Coronary artery (tissue), 2 donors: Measurements from ENCODE around the gene LRRTM2.

Experiments used
- DNase-seq: peaks from one replicate; pipeline ENCODE4 v3.0.0-alpha.2; 2017; ENCODE audit warnings: low spot score
- H3K27ac ChIP-seq, 2 donors: fragments of 200-600 bp; sonication (generic); one replicate each; pipeline ENCODE4 v1.5.1; 2016 to 2019
- H3K4me3 ChIP-seq: fragments of 200-600 bp; sonication (generic); 2 replicates; pipeline ENCODE4 v1.5.1; 2016; ENCODE audit warnings: mild to moderate bottlenecking, moderate library complexity
- TF ChIP-seq, protein P1 (sequence below): fragments of 200-600 bp; sonication (generic); IDR thresholded peaks from one replicate; pipeline ENCODE4 v1.5.1; 2019; ENCODE audit warnings: antibody characterized with exemption

LRRTM2 gene

DNA sequence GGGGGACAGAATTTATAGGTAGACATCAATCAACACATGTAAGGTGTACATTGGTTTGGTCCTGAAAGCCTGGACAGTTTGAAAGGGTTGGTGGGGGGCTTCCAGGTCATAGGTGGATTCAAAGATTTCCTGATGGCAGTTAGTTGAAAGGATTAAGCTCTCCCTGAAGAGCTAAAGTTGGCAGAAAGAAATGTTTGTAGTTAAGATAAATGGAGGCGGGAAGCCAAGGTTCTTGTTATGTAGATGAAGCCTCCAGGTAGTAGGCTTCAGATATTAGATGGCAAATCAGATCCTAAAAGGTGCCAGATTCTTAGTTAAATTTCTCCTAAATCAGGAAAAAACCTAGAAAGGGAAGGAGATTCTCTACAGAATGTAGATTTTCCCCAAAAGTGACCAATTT is 9.0 kb upstream of the LRRTM2 start:
- DNase-seq = no peak
- TF ChIP-seq, protein P1, sequence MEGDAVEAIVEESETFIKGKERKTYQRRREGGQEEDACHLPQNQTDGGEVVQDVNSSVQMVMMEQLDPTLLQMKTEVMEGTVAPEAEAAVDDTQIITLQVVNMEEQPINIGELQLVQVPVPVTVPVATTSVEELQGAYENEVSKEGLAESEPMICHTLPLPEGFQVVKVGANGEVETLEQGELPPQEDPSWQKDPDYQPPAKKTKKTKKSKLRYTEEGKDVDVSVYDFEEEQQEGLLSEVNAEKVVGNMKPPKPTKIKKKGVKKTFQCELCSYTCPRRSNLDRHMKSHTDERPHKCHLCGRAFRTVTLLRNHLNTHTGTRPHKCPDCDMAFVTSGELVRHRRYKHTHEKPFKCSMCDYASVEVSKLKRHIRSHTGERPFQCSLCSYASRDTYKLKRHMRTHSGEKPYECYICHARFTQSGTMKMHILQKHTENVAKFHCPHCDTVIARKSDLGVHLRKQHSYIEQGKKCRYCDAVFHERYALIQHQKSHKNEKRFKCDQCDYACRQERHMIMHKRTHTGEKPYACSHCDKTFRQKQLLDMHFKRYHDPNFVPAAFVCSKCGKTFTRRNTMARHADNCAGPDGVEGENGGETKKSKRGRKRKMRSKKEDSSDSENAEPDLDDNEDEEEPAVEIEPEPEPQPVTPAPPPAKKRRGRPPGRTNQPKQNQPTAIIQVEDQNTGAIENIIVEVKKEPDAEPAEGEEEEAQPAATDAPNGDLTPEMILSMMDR = no peak

DNA sequence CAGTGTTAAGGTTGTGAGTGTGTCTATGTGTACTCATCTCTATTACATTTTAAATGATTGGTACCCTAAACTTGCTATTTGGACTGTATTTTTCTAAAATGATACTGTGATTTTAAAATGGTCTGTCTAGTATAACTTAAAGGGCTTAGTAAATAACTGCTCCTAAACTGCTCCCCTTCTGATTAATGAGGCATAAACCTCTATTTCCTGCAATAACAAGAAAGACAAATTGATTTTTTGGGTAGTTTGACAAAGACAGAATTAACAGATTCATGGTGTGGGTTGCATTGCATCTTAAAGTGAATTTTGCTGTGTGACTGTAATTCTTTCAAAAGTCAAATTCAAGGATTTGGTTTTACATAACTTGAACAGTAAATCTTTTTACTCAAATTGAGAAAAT is 8.1 kb upstream of the LRRTM2 start:
- no peak overlapping the region for H3K27ac ChIP-seq
- DNase-seq = no peak
- TF ChIP-seq, protein P1 = no peak
- no peak overlapping the region for H3K4me3 ChIP-seq

More for the DNA sequence above, 9.0 kb upstream of the LRRTM2 start:
- no peak overlapping the region for H3K27ac ChIP-seq
- H3K4me3 ChIP-seq = no peak overlapping the region

DNA sequence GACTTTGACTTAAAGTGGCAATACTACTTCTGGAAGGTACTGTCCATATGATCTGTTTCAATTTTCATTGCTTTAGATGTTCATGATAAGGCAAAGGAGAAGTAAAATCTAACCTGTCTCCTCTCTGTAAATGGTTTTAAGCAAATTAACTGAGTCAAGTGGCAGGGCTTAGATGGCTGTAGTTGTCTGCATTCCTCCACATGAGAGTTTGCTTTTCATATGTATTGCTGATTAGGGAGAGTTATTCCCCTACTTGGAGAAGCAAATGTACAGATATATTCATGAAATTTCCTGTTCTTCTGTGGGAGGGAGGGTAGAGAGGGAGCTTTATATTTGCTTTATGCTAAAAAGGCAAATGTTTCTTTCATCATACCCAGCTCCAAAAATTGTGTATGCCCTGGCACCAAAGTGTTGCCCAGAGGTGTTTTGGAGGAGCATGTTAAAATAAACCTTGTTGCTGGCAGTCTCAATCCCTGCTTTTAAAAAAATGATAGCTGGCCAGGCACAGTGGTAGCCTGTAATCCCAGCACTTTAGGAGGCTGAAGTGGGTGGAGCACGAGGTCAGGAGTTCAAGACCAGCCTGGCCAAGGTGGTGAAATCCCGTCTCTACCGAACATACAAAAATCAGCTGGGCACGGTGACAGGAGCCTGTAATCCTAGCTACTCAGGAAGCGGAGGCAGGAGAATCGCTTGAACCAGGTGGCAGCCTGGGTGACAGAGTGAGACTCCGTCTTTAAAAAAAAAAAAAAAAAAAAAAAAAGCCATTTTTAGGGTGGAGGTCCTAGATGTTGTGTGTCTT is 3.5 kb upstream of the LRRTM2 start:
- no peak overlapping the region for H3K4me3 ChIP-seq
- TF ChIP-seq, protein P1 = no peak
- no peak for DNase-seq

DNA sequence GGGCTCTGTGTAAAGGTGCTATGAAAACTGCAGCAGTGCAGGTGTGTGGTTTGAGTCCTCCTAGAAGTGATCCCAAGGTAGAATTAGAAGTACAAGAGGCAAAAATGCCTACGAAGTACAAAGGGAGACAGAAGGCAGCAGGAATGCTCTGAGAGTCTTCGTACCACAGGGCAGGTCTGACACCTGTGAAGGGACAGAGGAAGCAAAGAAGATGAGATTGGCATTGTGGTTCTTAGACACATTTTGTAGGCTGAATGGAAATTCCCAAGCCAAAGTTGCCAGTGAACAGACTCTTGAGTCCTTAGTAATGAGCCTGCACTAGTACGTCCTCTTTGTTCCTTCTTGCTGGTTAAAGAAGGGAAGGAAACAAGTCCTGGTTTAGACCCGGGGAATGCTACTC is 1.7 kb upstream of the LRRTM2 start:
- DNase-seq = no peak
- TF ChIP-seq, protein P1 = no peak
- H3K4me3 ChIP-seq = no peak overlapping the region
- no peak overlapping the region for H3K27ac ChIP-seq

More for the DNA sequence above, 3.5 kb upstream of the LRRTM2 start:
- H3K27ac ChIP-seq = no peak overlapping the region

DNA sequence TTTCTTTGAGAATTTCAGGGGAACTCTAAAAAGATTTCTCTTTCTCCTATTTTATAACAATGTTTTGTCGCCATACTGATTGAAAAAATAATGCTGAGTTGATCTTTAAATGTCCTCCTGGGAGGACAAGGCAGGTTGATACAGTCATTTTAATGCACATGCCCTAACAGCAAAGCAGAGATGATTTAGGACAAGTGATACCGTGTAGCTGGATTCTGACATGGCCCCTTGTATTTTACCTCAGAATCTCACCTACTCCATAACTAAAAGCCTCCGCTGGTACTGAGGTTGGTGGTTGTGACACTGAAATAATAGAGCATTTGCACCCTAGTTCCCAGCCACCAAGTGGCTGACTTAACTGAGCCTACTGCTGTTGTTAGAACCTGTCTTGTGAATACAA is 811 bp upstream of the LRRTM2 start:
- DNase-seq = no peak
- TF ChIP-seq, protein P1 = no peak
- Histone ChIP-seq H3K27ac (no peak overlapping the region), H3K4me3 (no peak overlapping the region)

DNA sequence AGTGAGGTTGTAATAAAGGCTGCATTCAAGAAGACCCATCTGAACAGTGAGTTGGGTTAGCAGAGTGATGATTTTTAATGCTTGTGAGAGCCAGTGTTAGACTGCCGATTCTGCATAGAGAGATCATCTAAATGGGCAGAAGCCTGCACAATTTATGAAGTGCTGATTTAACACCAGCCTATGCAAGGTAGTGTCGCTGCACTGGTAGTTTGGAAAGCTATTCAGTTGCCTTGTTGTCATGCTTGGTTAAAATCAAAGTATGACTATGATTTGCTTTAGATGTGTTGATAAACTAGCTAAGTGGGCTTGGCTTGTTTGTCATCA is 379 bp upstream of the LRRTM2 start:
- DNase-seq = no peak
- Histone ChIP-seq H3K4me3 (no peak overlapping the region), H3K27ac (no peak overlapping the region)
- TF ChIP-seq, protein P1 = no peak

DNA sequence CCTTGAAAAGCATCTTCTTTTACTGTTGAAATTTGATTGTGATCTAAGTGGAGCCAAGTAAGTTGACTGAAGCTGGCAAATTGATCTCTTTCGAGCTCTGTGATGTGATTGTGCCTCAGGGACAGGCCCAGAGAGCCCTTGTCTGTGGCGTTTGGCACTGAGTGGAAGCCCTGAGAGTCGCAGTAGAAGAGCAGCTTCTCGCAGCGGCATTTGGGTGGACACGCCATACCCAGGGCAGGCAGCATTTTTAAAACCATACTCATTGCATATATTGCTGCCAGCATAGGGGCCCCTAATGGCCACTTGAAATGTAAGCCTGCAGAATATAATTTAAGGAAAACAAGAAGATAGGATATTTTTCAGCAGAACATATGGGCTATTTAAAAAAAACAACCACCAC is 894 bp downstream of the LRRTM2 start:
- Histone ChIP-seq H3K27ac (no peak overlapping the region), H3K4me3 (no peak overlapping the region)
- no peak for DNase-seq
- TF ChIP-seq, protein P1 = no peak
